ENCODE results near the gene FAM236B. TPM values are rescaled to one million over a fixed set of nuclear protein-coding genes. Genes with fewer than 3 reads are reported as not detected.
"Not testable (repeated sequence)": the region's sequence is repeated elsewhere in the genome, so short reads cannot be mapped to it uniquely, and the experiment has no call there.

The FAM236B gene
- total RNA-seq: not detected in 2 replicates

GRCh38 chrX:72782560-72782959, at the start of gene FAM236B:
Gene FAM236B (minus strand): TSS chrX:72782660. CDS start chrX:72782560, 100 bp downstream.
- DNase-seq (ENCODE audit: low read depth); H3K36me3 ChIP-seq (ENCODE audit: control insufficient read depth, insufficient read depth, low read length); H3K4me3 ChIP-seq (ENCODE audit: low read depth, low read length); H3K27me3 ChIP-seq (ENCODE audit: control insufficient read depth, insufficient read depth, low read length): not testable (repeated sequence)

GRCh38 chrX:72830701-72831100, 48.2 kb upstream of the FAM236B start:
- not testable (repeated sequence) for H3K4me3 ChIP-seq (ENCODE audit: low read depth, low read length); H3K27me3 ChIP-seq (ENCODE audit: control insufficient read depth, insufficient read depth, low read length); DNase-seq (ENCODE audit: low read depth); H3K36me3 ChIP-seq (ENCODE audit: control insufficient read depth, insufficient read depth, low read length)

GRCh38 chrX:72808110-72808509, 25.6 kb upstream of the FAM236B start, which contains the start of gene FAM236D:
Gene FAM236D (minus strand): TSS chrX:72808210. CDS start chrX:72808110, 100 bp downstream.
- H3K4me3 ChIP-seq (ENCODE audit: low read depth, low read length); H3K36me3 ChIP-seq (ENCODE audit: control insufficient read depth, insufficient read depth, low read length); DNase-seq (ENCODE audit: low read depth); H3K27me3 ChIP-seq (ENCODE audit: control insufficient read depth, insufficient read depth, low read length): not testable (repeated sequence)

- H3K27me3 ChIP-seq (ENCODE audit: control insufficient read depth, insufficient read depth, low read length); DNase-seq (ENCODE audit: low read depth); H3K4me3 ChIP-seq (ENCODE audit: low read depth, low read length); H3K36me3 ChIP-seq (ENCODE audit: control insufficient read depth, insufficient read depth, low read length): not testable (repeated sequence)
Measured at GRCh38 chrX:72790390-72790789, 7.9 kb upstream of the FAM236B start.

GRCh38 chrX:72788142-72788541, 5.7 kb upstream of the FAM236B start:
- H3K36me3 ChIP-seq (ENCODE audit: control insufficient read depth, insufficient read depth, low read length); H3K4me3 ChIP-seq (ENCODE audit: low read depth, low read length); DNase-seq (ENCODE audit: low read depth); H3K27me3 ChIP-seq (ENCODE audit: control insufficient read depth, insufficient read depth, low read length): not testable (repeated sequence)

- not testable (repeated sequence) for H3K4me3 ChIP-seq (ENCODE audit: low read depth, low read length); DNase-seq (ENCODE audit: low read depth); H3K27me3 ChIP-seq (ENCODE audit: control insufficient read depth, insufficient read depth, low read length); H3K36me3 ChIP-seq (ENCODE audit: control insufficient read depth, insufficient read depth, low read length)
Measured at GRCh38 chrX:72783964-72784363, 1.5 kb upstream of the FAM236B start.

- not testable (repeated sequence) for H3K4me3 ChIP-seq (ENCODE audit: low read depth, low read length); DNase-seq (ENCODE audit: low read depth); H3K27me3 ChIP-seq (ENCODE audit: control insufficient read depth, insufficient read depth, low read length); H3K36me3 ChIP-seq (ENCODE audit: control insufficient read depth, insufficient read depth, low read length)
Measured at GRCh38 chrX:72783365-72783936, 991 bp upstream of the FAM236B start.

- H3K4me3 ChIP-seq (ENCODE audit: low read depth, low read length); H3K27me3 ChIP-seq (ENCODE audit: control insufficient read depth, insufficient read depth, low read length); H3K36me3 ChIP-seq (ENCODE audit: control insufficient read depth, insufficient read depth, low read length); DNase-seq (ENCODE audit: low read depth): not testable (repeated sequence)
Measured at GRCh38 chrX:72778146-72778545, 4.3 kb downstream of the FAM236B start.

- H3K27me3 ChIP-seq (ENCODE audit: control insufficient read depth, insufficient read depth, low read length); DNase-seq (ENCODE audit: low read depth); H3K4me3 ChIP-seq (ENCODE audit: low read depth, low read length); H3K36me3 ChIP-seq (ENCODE audit: control insufficient read depth, insufficient read depth, low read length): not testable (repeated sequence)
Measured at GRCh38 chrX:72777467-72777790, 5.0 kb downstream of the FAM236B start.

GRCh38 chrX:72776653-72777466, 5.6 kb downstream of the FAM236B start, which contains the start of gene DMRTC1B:
Gene DMRTC1B (plus strand): TSS chrX:72776890. CDS start chrX:72845136, 68,246 bp downstream.
- H3K36me3 ChIP-seq (ENCODE audit: control insufficient read depth, insufficient read depth, low read length); H3K4me3 ChIP-seq (ENCODE audit: low read depth, low read length); DNase-seq (ENCODE audit: low read depth); H3K27me3 ChIP-seq (ENCODE audit: control insufficient read depth, insufficient read depth, low read length): not testable (repeated sequence)

- DNase-seq (ENCODE audit: low read depth); H3K4me3 ChIP-seq (ENCODE audit: low read depth, low read length); H3K27me3 ChIP-seq (ENCODE audit: control insufficient read depth, insufficient read depth, low read length); H3K36me3 ChIP-seq (ENCODE audit: control insufficient read depth, insufficient read depth, low read length): not testable (repeated sequence)
Measured at GRCh38 chrX:72760454-72760853, 22.0 kb downstream of the FAM236B start.

GRCh38 chrX:72748545-72748944, 33.9 kb downstream of the FAM236B start:
- H3K27me3 ChIP-seq (ENCODE audit: control insufficient read depth, insufficient read depth, low read length); H3K4me3 ChIP-seq (ENCODE audit: low read depth, low read length); DNase-seq (ENCODE audit: low read depth); H3K36me3 ChIP-seq (ENCODE audit: control insufficient read depth, insufficient read depth, low read length): not testable (repeated sequence)

GRCh38 chrX:72745546-72745945, 36.9 kb downstream of the FAM236B start:
- H3K27me3 ChIP-seq (ENCODE audit: control insufficient read depth, insufficient read depth, low read length); H3K4me3 ChIP-seq (ENCODE audit: low read depth, low read length); DNase-seq (ENCODE audit: low read depth); H3K36me3 ChIP-seq (ENCODE audit: control insufficient read depth, insufficient read depth, low read length): not testable (repeated sequence)
